Endothelial cell of umbilical vein (primary cell): ENCODE data around the gene RETNLB. TPM values are rescaled to one million over a fixed set of nuclear protein-coding genes. Genes with fewer than 3 reads are reported as not detected.

Source experiments
- BruUV-seq: library from RNA; stranded (reverse); fragments of 400-500 nt; replicated peaks from 2 replicates; lab custom pipeline; 2021; lab: Mats Ljungman, UMichigan
- CTCF ChIA-PET: fragments of 300-600, 350-600 bp; sonication (Branson Sonifier 250); formaldehyde crosslinking; loops from one replicate; lab custom pipeline; 2021; ENCODE audit warnings: antibody characterized with exemption, inconsistent platforms; lab: Charles Lee
- POLR2A ChIA-PET: fragments of 300-600, 350-600 bp; sonication (Branson Sonifier 250); formaldehyde crosslinking; loops from one replicate; lab custom pipeline; 2021; ENCODE audit warnings: antibody characterized with exemption, inconsistent platforms; lab: Charles Lee
- DNase-seq: peaks from one replicate; pipeline ENCODE4 v3.0.0-alpha.2; 2011; ENCODE audit warnings: low read depth, low spot score
- FAIRE-seq: peaks from 2 replicates; lab custom pipeline; 2011; peaks lifted over from hg19 to GRCh38; lab: Jason Lieb, UNC
- H2AFZ ChIP-seq: 2 replicates; pipeline ENCODE4 v1.6.0; 2012; ENCODE audit warnings: low read depth, low read length, control low read depth, inconsistent platforms
- H3K27ac ChIP-seq: 2 replicates; pipeline ENCODE4 v1.5.1; 2011; ENCODE audit warnings: low read depth, mild to moderate bottlenecking, control low read depth, low read length, moderate library complexity; ENCODE audit not compliant: insufficient read depth
- H3K27me3 ChIP-seq, 2 experiments: 2 replicates each; pipeline versions ENCODE4 v1.6.0 to v1.6.1; 2011; ENCODE audit warnings: low read length in 2 of 2, mixed read lengths in 1 of 2; ENCODE audit not compliant: control insufficient read depth in 2 of 2, insufficient read depth in 2 of 2
- H3K36me3 ChIP-seq, 2 experiments: 2 replicates in 1 of 2; 3 replicates in 1 of 2; pipeline ENCODE4 v1.5.1; 2011; ENCODE audit warnings: low read length in 2 of 2, mild to moderate bottlenecking in 1 of 2, moderate library complexity in 1 of 2; ENCODE audit not compliant: control insufficient read depth in 2 of 2, insufficient read depth in 2 of 2; ENCODE audit errors: extremely low read depth in 1 of 2
- H3K4me1 ChIP-seq: 3 replicates; pipeline ENCODE4 v1.5.1; 2011; ENCODE audit warnings: mild to moderate bottlenecking, low read length; ENCODE audit not compliant: control insufficient read depth, insufficient read depth; ENCODE audit errors: extremely low read depth
- H3K4me2 ChIP-seq: 2 replicates; pipeline ENCODE4 v1.6.1; 2011; ENCODE audit warnings: low read length, control low read depth, mixed read lengths; ENCODE audit not compliant: insufficient read depth
- H3K4me3 ChIP-seq, 3 experiments: fragments of 200-600 bp in 1 of 3; sonication (generic), shearing (Covaris generic) in 1 of 3; replicated peaks in 1 of 3; 2 replicates each; pipeline ENCODE4 v1.5.1; 2011 to 2016; ENCODE audit warnings: control low read depth in 3 of 3, low read length in 3 of 3, mild to moderate bottlenecking in 2 of 3, inconsistent platforms in 1 of 3, low read depth in 1 of 3, moderate library complexity in 1 of 3; ENCODE audit not compliant: insufficient read depth in 1 of 3
- H3K79me2 ChIP-seq: 2 replicates; pipeline ENCODE4 v1.6.0; 2012; ENCODE audit warnings: low read length, inconsistent platforms; ENCODE audit not compliant: control insufficient read depth, insufficient read depth
- H3K9ac ChIP-seq: replicated peaks from 2 replicates; pipeline ENCODE3; 2011; ENCODE audit warnings: low read length, control low read depth; ENCODE audit not compliant: insufficient read depth; ENCODE audit errors: extremely low read depth
- H3K9me1 ChIP-seq: replicated peaks from 3 replicates; pipeline ENCODE4 v1.6.0; 2011; ENCODE audit warnings: mild to moderate bottlenecking, low read length; ENCODE audit not compliant: control insufficient read depth, insufficient read depth; ENCODE audit errors: extremely low read depth
- H3K9me3 ChIP-seq: replicated peaks from 2 replicates; pipeline ENCODE4 v1.5.1; 2012; ENCODE audit warnings: low read length, inconsistent platforms; ENCODE audit not compliant: control insufficient read depth, insufficient read depth
- H4K20me1 ChIP-seq: replicated peaks from 2 replicates; pipeline ENCODE3; 2011; ENCODE audit warnings: mild to moderate bottlenecking, low read length; ENCODE audit not compliant: control insufficient read depth, insufficient read depth; ENCODE audit errors: extremely low read depth
- CTCF ChIP-seq, 2 donors: IDR thresholded peaks; 1 replicate in 1 of 2; 2 replicates in 1 of 2; pipeline ENCODE4 v1.5.1; 2011; ENCODE audit warnings: low read length in 2 of 2, mild to moderate bottlenecking in 2 of 2, moderate library complexity in 2 of 2, control low read depth in 1 of 2, inconsistent platforms in 1 of 2, low read depth in 1 of 2; ENCODE audit not compliant: insufficient read depth in 1 of 2; ENCODE audit errors: extremely low read depth in 1 of 2
- EZH2 ChIP-seq: IDR thresholded peaks from 2 replicates; pipeline ENCODE4 v1.6.1; 2012; ENCODE audit warnings: borderline replicate concordance, low read depth, mild to moderate bottlenecking, moderate library complexity, low read length, inconsistent platforms; ENCODE audit not compliant: severe bottlenecking
- FOS ChIP-seq: IDR thresholded peaks from 2 replicates; pipeline ENCODE4 v1.6.1; 2011; ENCODE audit warnings: mild to moderate bottlenecking, low read length, moderate library complexity, borderline replicate concordance; ENCODE audit not compliant: insufficient read depth
- GATA2 ChIP-seq: IDR thresholded peaks from 2 replicates; pipeline ENCODE4 v1.7.0; 2011; ENCODE audit warnings: low read depth, mild to moderate bottlenecking, moderate library complexity, mixed read lengths, low read length; ENCODE audit not compliant: insufficient read length, insufficient read depth
- JUN ChIP-seq: IDR thresholded peaks from 2 replicates; pipeline ENCODE4 v1.6.1; 2011; ENCODE audit warnings: borderline replicate concordance, low read depth; ENCODE audit not compliant: insufficient read length, insufficient read depth
- MYC ChIP-seq: IDR thresholded peaks from one replicate; pipeline ENCODE4 v1.6.1; 2011; ENCODE audit warnings: mild to moderate bottlenecking, low read depth, low read length
- POLR2A ChIP-seq: IDR thresholded peaks from 2 replicates; pipeline ENCODE4 v1.6.1; 2012; ENCODE audit warnings: low read depth, mild to moderate bottlenecking, control low read depth, low read length
- POLR2AphosphoS5 ChIP-seq: IDR thresholded peaks from 2 replicates; pipeline ENCODE4 v1.6.1; 2012; ENCODE audit warnings: low read depth, mild to moderate bottlenecking, control low read depth, low read length, moderate library complexity; ENCODE audit not compliant: insufficient read depth
- dilution Hi-C: fragments of 300-500 bp; cut with MboI; formaldehyde crosslinking; loops from one replicate; pipeline ENCODE4 v1.15.0; 2019; ENCODE audit warnings: low sequenced_read_pairs; ENCODE audit not compliant: extremely low pct_ligation_motif_present
- intact Hi-C: fragments of 100-400 bp; cut with micrococcal nuclease; formaldehyde crosslinking; loops from one replicate; pipeline ENCODE4 v1.10.0; 2022
- polyA plus RNA-seq, 4 experiments: library from polyadenylated mRNA; depleted of rRNA in 3 of 4; stranded (reverse) in 3 of 4; unstranded in 1 of 4; fragments of >200 nt; gene quantifications; 2 replicates each; pipeline versions ENCODE4 v1.2.1 to v1.2.3, GENCODE V29; 2011 to 2012; ENCODE audit warnings: missing spikeins in 1 of 4
- total RNA-seq: library from RNA; stranded (reverse); gene quantifications from 2 replicates; pipeline ENCODE4 v1.2.3, GENCODE V29; 2021
- TF ChIP-seq, protein P1 (sequence below): IDR thresholded peaks from 2 replicates; pipeline ENCODE4 v1.6.1; 2011; ENCODE audit not compliant: insufficient read depth, insufficient read length

The RETNLB gene
- total and polyA plus RNA-seq, 2 donors (not counting 3 experiments of a cell fraction or from before 2014, with no cell fraction given), result not detected

DNA sequence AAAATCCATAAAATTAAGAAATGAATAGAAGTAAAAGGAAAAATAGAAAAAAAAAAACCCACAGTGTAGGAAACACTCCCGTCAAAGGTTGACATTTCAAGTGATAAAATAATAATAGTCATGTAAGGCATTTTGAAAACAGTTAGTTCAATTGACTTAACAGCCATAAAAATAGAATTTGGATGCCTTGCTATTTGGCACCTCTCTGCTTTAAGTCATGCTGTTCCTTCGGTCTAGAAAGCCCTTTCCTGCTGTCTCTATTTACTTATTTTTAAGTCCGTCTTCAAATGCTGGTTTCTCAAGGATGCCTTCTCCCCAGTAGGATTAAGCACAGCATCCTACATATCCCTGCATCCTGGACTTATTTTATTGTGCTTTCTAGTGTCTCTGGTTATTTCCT is 22.3 kb upstream of the RETNLB start:
- Histone ChIP-seq H3K9me3 (no peaks in the 10 kb centered on the region), H3K79me2 (no peaks in the 10 kb centered on the region), H3K4me1 (no peaks in the 10 kb centered on the region), H3K27ac (no peak overlapping the region), H3K36me3 (no peaks in the 10 kb centered on the region), H4K20me1 (no peaks in the 10 kb centered on the region), H3K27me3 (peaks cover 0 to 2% of the 10 kb centered on the region in 2 experiments), H2AFZ (no peak overlapping the region), H3K4me3 (no peak overlapping the region), H3K4me2 (no peak overlapping the region), H3K9me1 (no peaks in the 10 kb centered on the region), H3K9ac (no peak overlapping the region)
- dilution Hi-C loops, result no loop called here
- ChIA-PET CTCF (no interaction called here), POLR2A (no interaction called here)
- FAIRE-seq, result no peak
- BruUV-seq, result no TSS peak
- no peak for TF ChIP-seq CTCF (IDR thresholded peaks at IDR 0.05; ENCODE audit: extremely low read depth in 1 of 2, insufficient read depth in 1 of 2, low read depth in 1 of 2, low read length in 2 of 2)
- TF ChIP-seq POLR2AphosphoS5, result no peak
- TF ChIP-seq POLR2A, result no peak
- TF ChIP-seq, protein P1, sequence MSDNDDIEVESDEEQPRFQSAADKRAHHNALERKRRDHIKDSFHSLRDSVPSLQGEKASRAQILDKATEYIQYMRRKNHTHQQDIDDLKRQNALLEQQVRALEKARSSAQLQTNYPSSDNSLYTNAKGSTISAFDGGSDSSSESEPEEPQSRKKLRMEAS, result no peak
- TF ChIP-seq FOS, result no peak
- intact Hi-C loops, result no loop called here
- DNase-seq, result no peak

DNA sequence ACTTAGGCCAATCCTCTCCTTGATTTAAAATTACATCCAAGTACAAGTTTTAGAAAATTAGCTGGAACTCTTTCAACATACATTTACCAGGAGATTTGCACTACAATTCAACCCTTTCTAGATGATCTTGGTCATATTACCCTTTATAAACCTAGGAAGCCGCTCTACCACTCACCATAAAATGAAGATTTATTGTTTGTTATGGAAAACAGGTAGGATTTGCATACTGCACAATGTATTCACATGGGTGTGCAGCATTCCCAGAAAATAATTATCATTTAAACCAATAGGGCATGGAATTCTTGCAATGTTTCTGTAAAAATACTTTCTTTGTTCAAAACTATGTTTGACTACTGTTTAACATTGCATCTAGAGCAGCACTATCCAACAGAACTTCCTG is 18.4 kb upstream of the RETNLB start:
- ChIA-PET CTCF (no interaction called here), POLR2A (no interaction called here)
- no peak for TF ChIP-seq FOS
- TF ChIP-seq, protein P1, result no peak
- no peak for TF ChIP-seq POLR2A
- no peak for TF ChIP-seq JUN
- TF ChIP-seq CTCF (IDR thresholded peaks at IDR 0.05; ENCODE audit: extremely low read depth in 1 of 2, insufficient read depth in 1 of 2, low read depth in 1 of 2, low read length in 2 of 2), result no peak
- TF ChIP-seq GATA2, result no peak
- no peak for TF ChIP-seq MYC
- no peak for TF ChIP-seq EZH2
- no peak for TF ChIP-seq POLR2AphosphoS5
- Histone ChIP-seq H3K9me1 (no peaks in the 10 kb centered on the region), H3K79me2 (no peaks in the 10 kb centered on the region), H3K27ac (no peak overlapping the region), H3K4me2 (no peak overlapping the region), H3K4me1 (no peaks in the 10 kb centered on the region), H4K20me1 (no peaks in the 10 kb centered on the region), H3K27me3 (peaks cover 0 to 2% of the 10 kb centered on the region in 2 experiments), H3K9ac (no peak overlapping the region), H2AFZ (no peak overlapping the region), H3K36me3 (no peaks in the 10 kb centered on the region), H3K9me3 (no peaks in the 10 kb centered on the region), H3K4me3 (no peak overlapping the region)
- FAIRE-seq, result no peak
- no TSS peak for BruUV-seq
- dilution Hi-C loops, result no loop called here
- no peak for DNase-seq
- intact Hi-C loops, result no loop called here
